HG03135 (cell line): ENCODE data around the gene ZP1.
A peak's percentile ranks its signal among the peaks of the same experiment; 100 is the strongest.
"Not testable (repeated sequence)": the region's sequence is repeated elsewhere in the genome, so short reads cannot be mapped to it uniquely, and the experiment has no call there.

ENCODE experiments used
- ATAC-seq: cut with Tn5 transposase; IDR thresholded peaks from one replicate; pipeline ENCODE4 v1.9.1; 2021; ENCODE audit warnings: mild to moderate bottlenecking, moderate library complexity; ENCODE audit not compliant: unreplicated experiment

Gene ZP1, protein sequence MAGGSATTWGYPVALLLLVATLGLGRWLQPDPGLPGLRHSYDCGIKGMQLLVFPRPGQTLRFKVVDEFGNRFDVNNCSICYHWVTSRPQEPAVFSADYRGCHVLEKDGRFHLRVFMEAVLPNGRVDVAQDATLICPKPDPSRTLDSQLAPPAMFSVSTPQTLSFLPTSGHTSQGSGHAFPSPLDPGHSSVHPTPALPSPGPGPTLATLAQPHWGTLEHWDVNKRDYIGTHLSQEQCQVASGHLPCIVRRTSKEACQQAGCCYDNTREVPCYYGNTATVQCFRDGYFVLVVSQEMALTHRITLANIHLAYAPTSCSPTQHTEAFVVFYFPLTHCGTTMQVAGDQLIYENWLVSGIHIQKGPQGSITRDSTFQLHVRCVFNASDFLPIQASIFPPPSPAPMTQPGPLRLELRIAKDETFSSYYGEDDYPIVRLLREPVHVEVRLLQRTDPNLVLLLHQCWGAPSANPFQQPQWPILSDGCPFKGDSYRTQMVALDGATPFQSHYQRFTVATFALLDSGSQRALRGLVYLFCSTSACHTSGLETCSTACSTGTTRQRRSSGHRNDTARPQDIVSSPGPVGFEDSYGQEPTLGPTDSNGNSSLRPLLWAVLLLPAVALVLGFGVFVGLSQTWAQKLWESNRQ

DNA sequence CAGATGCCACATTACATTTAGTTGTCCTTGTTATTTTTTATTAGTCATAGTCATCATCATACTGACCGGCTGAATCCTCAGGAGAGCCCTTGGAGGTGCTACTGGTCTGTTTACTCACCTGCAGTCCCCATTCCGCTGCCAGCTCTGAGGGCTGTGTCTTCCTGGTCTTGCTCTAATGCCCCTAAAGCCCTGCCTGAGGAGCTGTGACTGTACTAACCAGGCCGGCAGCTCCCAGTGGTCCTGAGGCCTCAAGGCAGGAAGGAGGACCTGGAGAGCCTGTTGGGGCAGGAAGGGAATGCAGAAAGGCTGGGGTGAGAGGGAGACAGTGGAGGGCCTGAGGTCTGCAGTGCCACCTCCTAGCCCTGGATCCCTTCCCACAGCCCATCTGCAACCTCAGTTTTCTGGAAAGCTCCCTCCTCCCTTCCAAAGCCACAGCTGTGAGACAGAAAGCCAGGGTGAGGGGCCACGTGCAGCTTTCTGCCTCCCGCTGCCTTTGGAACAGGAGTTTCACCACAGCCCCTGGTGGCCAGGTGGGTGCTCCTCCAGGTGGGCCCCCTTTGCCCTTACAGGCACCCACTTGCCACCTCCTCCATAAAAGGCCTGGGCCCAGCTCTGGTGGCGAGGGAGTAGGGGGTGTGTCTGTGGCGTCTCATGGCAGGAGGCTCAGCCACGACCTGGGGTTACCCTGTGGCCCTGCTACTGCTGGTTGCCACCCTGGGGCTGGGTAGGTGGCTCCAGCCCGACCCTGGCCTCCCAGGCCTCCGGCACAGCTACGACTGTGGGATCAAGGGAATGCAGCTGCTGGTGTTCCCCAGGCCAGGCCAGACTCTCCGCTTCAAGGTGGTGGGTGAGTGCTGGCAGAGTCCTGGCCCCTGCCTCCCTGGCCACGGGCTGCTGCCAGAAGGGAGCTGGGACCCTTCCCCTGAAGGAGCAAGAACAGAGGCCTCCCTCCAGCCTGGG lies at the start of gene ZP1:
ZP1 (plus strand) TSS at position 632 of the 960 bp plus-strand sequence; CDS start at position 652, 20 bp downstream.
- ATAC-seq: no peak

DNA sequence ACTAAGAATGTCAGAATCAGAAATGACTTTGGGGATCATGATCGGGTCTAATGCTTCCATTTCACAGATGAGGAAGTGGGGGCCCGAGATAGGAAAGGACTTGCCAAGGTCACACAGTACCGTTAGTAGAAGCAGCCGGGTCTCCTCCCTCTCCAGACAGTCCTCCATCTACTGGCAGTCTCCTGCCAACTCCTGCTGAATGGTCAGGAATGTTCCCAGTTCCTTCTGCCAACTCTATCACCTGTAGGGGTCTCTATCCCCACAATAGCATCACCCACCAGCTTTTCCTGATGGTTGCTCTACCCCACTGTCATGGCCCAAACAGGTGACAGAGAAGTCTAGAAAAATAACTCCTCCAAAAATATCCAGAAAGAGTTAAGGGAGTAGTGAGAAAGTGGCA lies 49.3 kb upstream of the ZP1 start:
- ATAC-seq: no peak

- ATAC-seq: no peak
Measured at GRCh38 chr11:60821827-60822599, 45.3 kb upstream of the ZP1 start.

DNA sequence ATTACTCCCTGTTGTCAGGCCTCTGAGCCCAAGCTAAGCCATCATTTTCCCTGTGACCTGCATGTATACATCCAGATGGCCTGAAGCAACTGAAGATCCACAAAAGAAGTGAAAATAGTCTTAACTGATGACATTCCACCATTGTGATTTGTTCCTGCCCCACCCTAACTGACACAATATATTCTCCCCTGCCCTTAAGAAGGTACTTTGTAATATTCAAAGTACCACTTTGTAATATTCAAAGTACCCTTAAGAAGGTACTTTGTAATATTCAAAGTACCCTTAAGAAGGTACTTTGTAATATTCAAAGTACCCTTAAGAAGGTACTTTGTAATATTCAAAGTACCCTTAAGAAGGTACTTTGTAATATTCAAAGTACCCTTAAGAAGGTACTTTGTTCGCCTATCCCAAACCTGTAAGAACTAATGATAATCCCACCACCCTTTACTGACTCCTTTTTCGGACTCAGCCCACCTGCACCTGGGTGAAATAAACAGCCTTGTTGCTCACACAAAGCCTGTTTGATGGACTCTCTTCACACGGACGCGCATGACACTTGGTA lies 43.5 kb upstream of the ZP1 start:
- ATAC-seq: not testable (repeated sequence)

- no peak for ATAC-seq
Measured at GRCh38 chr11:60825118-60825517, 42.2 kb upstream of the ZP1 start.

GRCh38 chr11:60825790-60826189 lies 41.6 kb upstream of the ZP1 start:
- no peak for ATAC-seq

DNA sequence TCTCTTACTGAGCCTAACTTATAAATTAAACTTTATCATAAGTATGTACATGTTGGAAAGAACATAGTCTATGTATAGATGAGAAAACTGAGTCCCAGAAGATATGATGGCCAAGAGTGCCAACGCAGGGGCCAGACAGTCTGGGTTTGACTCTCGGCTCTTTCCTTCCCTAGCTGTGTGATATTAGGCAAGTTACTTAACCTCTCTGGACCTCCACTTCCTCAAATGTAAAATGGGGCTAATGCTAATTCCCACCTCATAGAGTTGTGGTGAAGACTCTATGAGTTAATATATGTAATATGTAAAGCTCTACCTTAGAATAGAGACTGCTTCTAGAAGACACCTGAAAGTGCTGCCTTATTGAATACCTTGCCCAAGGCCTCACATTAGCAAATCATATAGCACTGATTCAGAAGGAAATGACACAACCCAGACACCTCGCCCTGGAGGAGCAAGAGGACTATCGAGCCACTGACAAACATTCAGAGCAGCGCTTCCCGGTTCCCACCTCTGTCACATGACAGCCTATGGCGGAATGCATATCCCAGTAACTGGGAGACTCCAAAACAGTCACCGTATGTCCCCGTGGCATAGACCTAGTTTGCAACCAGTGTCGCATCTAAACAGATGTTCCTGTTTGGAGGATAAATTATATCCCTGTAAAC lies 36.7 kb upstream of the ZP1 start:
- ATAC-seq: peak; percentile 44

DNA sequence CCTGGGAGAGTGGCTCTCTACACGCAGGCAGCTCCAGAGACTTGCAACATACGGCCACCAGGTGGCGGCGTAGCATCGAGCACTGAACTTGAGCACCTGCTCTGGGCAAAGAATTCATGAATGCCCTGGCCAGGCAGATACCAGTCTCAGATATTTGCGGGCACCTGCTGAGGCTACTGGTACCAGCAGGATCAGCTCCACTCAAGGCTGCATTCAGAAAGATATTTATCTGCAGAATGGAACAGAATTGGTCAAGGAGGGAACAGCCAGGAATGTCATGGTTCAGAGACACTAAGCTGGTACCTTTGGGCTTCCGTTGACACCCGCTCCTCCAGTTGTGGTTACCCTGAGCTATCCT lies 36.2 kb upstream of the ZP1 start:
- peak; percentile 71 for ATAC-seq

- ATAC-seq: no peak
Measured at GRCh38 chr11:60831501-60832079, 35.8 kb upstream of the ZP1 start.

- ATAC-seq: no peak
Measured at GRCh38 chr11:60834742-60835533, 32.4 kb upstream of the ZP1 start.

DNA sequence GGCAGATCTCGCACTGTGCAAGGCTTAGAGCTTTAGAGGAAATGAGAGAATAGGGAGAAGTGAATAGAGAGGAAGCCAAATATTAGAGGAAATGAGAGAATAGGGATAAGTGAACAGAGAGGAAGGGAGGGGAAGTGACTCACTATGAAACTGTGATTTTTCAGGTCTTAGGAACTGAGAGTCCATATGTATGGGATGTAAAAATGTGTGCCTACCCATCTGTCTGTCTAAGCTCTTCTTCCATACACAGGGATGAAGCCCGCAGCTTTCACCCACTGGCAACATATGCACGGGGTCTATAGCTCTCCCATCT lies 31.9 kb upstream of the ZP1 start:
- no peak for ATAC-seq

GRCh38 chr11:60836866-60837515 lies 30.4 kb upstream of the ZP1 start:
- ATAC-seq: no peak

DNA sequence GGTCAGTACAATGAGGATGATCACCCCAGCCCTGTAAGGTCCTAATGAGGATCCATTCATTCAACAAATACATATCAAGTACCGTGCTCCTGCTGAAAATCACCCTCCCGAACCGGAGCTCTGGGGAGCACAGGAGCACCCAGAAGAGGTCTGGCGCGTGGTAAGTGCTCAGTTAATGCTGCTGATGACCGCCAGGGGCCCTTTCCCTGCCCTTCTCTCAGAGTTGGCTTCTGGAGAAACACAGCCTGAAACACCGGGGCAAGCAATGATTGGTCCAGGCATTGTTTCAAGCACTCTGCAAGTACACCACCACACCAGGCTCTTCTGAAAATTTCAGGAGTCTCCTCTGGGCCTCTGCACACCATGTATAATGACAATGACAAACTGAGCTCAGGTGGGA lies 29.2 kb upstream of the ZP1 start:
- no peak for ATAC-seq

- no peak for ATAC-seq
Measured at GRCh38 chr11:60840470-60841430, 26.6 kb upstream of the ZP1 start.

- peak; percentile 79 for ATAC-seq
Measured at GRCh38 chr11:60841797-60842667, 25.3 kb upstream of the ZP1 start, which contains the start of gene CCDC86. TSS of gene CCDC86 (plus strand) at chr11:60842113. CDS start at chr11:60842125, 12 bp downstream.
